ENCODE measurements around the gene PLAGL1. TPM values are rescaled to one million over a fixed set of nuclear protein-coding genes. Genes with fewer than 3 reads are reported as not detected.

The PLAGL1 gene
- total and polyA plus RNA-seq, 11 donors: 6.6 to 27.3 (median 9.5) TPM

DNA sequence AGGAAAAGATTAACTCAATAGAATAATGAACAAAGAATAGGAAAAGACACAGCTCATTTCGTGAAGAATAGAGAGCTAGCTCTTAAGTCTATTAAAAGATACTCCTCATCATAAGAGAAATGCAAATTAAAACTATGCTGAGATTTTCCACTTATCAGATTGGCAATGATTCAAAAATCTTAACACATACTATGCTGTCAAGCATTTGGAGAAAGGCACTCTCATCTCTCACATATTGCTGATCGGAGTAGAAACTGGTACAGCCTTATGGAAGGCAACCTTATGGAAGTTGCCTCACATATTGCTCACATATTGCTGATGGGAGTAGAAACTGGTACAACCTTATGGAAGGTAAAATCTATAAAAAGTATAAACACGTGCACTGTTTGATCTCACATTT, 21.4 kb upstream of the PLAGL1 start:
- DNase-seq (no peak), ATAC-seq (no peak)
- H3K27ac ChIP-seq: no peak overlapping the region
- peaks cover 0 to 10% (median 0%) of the 10 kb centered on the region in 12 donors for H3K9me3 ChIP-seq
- H3K36me3 ChIP-seq: no peaks in the 10 kb centered on the region
- intact Hi-C loops (cut with DNase I): no loop called here
- no peak for TF ChIP-seq CTCF (IDR thresholded peaks at IDR 0.05)
- TF ChIP-seq POLR2A (IDR thresholded peaks at IDR 0.05): no peak
- H3K4me1 ChIP-seq: no peaks in the 10 kb centered on the region
- 71 to 78% (median 75%) methylated on average over 3 of the region's 3 CpGs for WGBS, 4 donors
- no peaks in the 10 kb centered on the region for H3K27me3 ChIP-seq
- no peak overlapping the region for H3K4me3 ChIP-seq

GRCh38 chr6:144027932-144028587, 20.0 kb upstream of the PLAGL1 start:
- peaks cover 0 to 2% (median 0%) of the 10 kb centered on the region in 12 donors for H3K9me3 ChIP-seq
- H3K4me3 ChIP-seq: no peak overlapping the region
- TF ChIP-seq CTCF (IDR thresholded peaks at IDR 0.05) (no peak), POLR2A (IDR thresholded peaks at IDR 0.05) (no peak)
- H3K27ac ChIP-seq: no peak overlapping the region
- no peaks in the 10 kb centered on the region for H3K27me3 ChIP-seq
- no peaks in the 10 kb centered on the region for H3K36me3 ChIP-seq
- DNase-seq (no peak), ATAC-seq (no peak)
- no peaks in the 10 kb centered on the region for H3K4me1 ChIP-seq
- intact Hi-C loops (cut with DNase I): no loop called here

DNA sequence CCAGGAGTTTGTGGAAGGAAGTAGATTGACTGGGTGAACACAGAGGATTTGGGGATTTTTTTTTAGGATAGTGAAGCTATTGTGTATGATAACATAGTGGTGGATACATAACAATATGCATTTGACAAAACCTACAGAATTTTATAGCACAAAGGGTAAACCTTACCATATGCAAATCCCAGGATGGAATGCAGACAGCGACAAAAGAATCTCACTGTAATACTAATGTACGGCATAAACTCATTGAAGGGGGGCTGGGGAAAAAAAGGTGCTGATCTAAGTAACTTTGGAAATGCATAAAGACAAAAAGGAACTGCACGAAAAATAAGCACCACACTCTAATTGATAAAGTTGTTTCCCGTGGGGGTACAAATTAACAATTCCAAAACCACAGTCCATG, 15.2 kb upstream of the PLAGL1 start:
- Histone ChIP-seq H3K9me3 (no peaks in the 10 kb centered on the region), H3K27me3 (no peaks in the 10 kb centered on the region), H3K4me1 (no peaks in the 10 kb centered on the region), H3K27ac (no peak overlapping the region), H3K36me3 (no peaks in the 10 kb centered on the region), H3K4me3 (no peak overlapping the region)
- TF ChIP-seq POLR2A (IDR thresholded peaks at IDR 0.05) (no peak), CTCF (IDR thresholded peaks at IDR 0.05) (no peak)
- ATAC-seq (no peak), DNase-seq (no peak)
- intact Hi-C loops (cut with DNase I): no loop called here
- 79 to 87% (median 83%) methylated on average over 4 of the region's 4 CpGs for WGBS, 4 donors

- TF ChIP-seq CTCF (IDR thresholded peaks at IDR 0.05) (no peak), POLR2A (IDR thresholded peaks at IDR 0.05) (no peak)
- Histone ChIP-seq H3K9me3 (no peaks in the 10 kb centered on the region), H3K36me3 (no peaks in the 10 kb centered on the region), H3K27me3 (no peaks in the 10 kb centered on the region), H3K27ac (no peak overlapping the region), H3K4me1 (no peaks in the 10 kb centered on the region), H3K4me3 (no peak overlapping the region)
- 74 to 83% (median 81%) methylated on average over 5 of the region's 5 CpGs for WGBS, 4 donors
- DNase-seq (no peak), ATAC-seq (no peak)
- intact Hi-C loops (cut with DNase I): loop anchor here in 5 of 10 donors (10.0 kb wide), 2 partner anchors 175 to 1545 kb away; partner anchors contain the start of gene LTV1 (in 3 of the 5)
Measured at GRCh38 chr6:144019929-144020328, 11.9 kb upstream of the PLAGL1 start.

All from heart left ventricle (tissue), 16 donors.